ENCODE data around the gene NXPH1.

The NXPH1 gene

DNA sequence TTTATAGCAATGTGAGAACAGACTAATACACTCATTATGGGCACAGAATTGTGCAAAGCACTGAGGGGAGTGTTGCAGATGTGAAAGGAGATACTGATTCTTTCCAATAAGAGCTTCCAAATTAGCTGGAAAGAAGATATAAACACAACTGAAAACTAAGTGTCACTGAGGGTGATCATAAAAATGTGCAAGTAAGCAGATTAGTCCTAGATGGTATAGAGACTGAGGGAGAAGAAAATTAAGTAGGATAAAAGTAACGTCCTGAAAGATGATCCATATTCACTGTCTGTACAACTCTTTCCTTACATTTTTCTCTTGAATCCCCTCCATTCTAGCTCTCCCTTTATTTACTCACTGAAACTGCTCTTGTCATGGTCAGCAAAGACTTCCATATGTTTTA lies 11.2 kb upstream of the NXPH1 start:
- H3K4me3 ChIP-seq (ENCODE audit: low read depth, low read length), result no peak overlapping the region
- TF ChIP-seq, protein P1, sequence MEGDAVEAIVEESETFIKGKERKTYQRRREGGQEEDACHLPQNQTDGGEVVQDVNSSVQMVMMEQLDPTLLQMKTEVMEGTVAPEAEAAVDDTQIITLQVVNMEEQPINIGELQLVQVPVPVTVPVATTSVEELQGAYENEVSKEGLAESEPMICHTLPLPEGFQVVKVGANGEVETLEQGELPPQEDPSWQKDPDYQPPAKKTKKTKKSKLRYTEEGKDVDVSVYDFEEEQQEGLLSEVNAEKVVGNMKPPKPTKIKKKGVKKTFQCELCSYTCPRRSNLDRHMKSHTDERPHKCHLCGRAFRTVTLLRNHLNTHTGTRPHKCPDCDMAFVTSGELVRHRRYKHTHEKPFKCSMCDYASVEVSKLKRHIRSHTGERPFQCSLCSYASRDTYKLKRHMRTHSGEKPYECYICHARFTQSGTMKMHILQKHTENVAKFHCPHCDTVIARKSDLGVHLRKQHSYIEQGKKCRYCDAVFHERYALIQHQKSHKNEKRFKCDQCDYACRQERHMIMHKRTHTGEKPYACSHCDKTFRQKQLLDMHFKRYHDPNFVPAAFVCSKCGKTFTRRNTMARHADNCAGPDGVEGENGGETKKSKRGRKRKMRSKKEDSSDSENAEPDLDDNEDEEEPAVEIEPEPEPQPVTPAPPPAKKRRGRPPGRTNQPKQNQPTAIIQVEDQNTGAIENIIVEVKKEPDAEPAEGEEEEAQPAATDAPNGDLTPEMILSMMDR (IDR thresholded peaks at IDR 0.05; ENCODE audit: low read depth, low read length), result no peak

DNA sequence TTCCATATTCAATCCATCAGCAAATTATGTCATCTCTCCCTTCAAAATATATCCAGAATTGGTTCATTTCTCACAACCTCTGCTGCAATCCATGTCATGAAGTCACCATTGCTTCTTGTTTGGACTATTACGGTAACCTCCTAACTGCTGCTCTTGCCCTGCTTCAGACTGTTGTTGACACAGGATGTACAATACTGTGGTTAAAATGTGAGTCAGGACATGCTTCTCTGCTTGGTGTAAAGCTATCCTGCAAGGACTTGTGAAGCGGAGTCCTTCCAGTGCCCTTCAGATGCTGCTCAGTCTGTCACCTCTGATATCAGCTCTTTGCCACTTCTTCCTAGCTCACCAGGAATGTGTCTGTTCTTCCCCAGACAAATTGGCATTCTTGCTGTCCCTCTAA lies 10.4 kb upstream of the NXPH1 start:
- TF ChIP-seq, protein P1 (IDR thresholded peaks at IDR 0.05; ENCODE audit: low read depth, low read length), result no peak
- H3K4me3 ChIP-seq (ENCODE audit: low read depth, low read length), result no peak overlapping the region

DNA sequence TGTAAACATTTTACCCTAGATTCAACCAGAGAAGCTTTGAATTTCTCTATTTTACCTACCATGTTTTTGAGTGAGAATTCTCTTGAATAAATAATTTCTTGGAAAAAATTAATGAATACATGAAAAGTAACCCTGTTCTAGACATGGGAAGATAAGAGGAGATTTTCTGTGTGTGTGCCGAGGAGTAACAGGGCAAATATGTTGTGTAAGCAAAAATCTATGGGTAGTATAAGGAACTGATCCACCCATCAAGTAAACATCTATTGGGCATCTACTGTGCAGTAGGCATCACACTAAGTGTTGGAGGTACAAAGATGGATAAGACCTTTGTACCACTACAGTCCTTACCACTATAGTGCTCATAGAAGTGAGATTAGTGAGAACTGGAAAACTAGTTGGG lies 8.2 kb upstream of the NXPH1 start:
- TF ChIP-seq, protein P1 (IDR thresholded peaks at IDR 0.05; ENCODE audit: low read depth, low read length), result no peak
- no peak overlapping the region for H3K4me3 ChIP-seq (ENCODE audit: low read depth, low read length)

DNA sequence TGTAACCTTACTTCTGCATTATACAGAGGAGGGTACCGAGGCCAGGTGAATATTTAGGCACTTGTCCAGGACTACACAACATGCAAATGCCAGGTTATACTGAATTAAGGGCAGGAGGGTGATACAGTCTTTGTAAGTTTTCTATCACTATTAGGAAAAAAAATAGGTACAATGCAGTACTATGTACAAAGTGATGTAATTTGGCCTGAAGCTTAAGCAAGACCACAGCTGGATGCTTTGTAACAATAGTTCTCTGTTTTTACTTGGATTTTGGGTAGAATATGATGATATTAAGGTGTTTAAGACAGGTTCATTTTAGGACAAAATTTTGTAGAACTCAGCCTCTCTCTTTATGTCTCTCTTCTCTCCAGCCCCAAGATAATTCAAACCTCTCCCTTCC lies 2.8 kb upstream of the NXPH1 start:
- H3K4me3 ChIP-seq (ENCODE audit: low read depth, low read length), result no peak overlapping the region

DNA sequence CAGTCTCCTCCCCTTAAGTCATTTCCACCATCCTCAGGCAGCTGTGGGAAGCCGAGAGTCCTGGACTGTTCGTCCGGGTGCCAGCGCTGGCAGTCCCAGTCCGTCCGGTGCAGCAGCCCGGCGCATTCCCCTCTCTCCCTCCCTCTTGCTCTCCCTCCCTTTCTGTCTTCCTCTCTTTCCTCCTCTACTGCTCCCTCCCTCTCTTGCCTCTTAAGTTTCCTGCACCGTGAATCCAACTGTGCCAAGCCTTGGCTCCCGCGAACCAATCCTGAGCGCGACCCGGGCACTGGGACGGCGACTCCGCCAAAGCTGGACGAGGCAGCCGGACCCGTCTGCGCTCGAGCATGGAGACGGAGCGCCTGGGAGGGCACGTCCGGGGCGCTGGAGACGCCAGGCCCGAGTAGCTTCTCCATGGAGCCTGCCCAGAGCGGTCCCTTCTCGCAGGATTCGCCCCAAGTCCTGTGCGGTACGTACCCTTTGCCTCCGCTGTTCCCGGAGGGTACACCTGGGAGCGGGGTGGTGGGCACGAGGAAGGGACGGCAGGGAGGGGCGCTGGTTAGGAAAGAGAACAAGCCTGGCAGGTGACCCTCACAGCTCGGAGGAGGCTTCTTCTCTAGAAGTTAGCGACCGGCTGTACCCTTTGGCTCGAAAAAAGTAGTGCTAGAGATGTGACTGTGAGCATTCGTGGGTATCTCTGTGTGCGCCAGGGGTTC lies 1.0 kb downstream of the NXPH1 start:
- TF ChIP-seq, protein P1 (IDR thresholded peaks at IDR 0.05; ENCODE audit: low read depth, low read length), result no peak
- H3K4me3 ChIP-seq (ENCODE audit: low read depth, low read length), result no peak overlapping the region

More for the DNA sequence above, 2.8 kb upstream of the NXPH1 start:
- TF ChIP-seq, protein P1 (IDR thresholded peaks at IDR 0.05; ENCODE audit: low read depth, low read length), result no peak

DNA sequence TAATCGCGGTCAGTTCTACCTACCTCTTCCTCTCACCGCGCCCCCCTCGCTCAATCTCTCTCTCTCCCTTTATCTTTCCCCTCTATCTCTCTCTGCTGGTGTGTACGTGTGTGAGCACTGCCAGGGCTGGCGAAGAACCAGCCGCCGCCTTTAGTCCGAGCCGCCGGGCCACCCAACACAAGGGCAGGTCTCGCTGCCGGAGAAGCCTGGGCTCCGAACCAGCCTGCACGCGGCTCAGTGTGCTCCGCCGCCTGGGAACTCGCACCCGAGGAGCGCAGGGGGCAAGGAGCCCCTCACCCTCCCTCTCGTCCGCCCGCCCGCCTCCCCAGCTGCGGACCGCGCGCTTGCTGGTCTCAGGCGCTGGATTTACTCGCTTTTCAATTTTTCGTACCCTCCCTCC lies 1.7 kb downstream of the NXPH1 start:
- TF ChIP-seq, protein P1 (IDR thresholded peaks at IDR 0.05; ENCODE audit: low read depth, low read length), result no peak
- H3K4me3 ChIP-seq (ENCODE audit: low read depth, low read length), result no peak overlapping the region

DNA sequence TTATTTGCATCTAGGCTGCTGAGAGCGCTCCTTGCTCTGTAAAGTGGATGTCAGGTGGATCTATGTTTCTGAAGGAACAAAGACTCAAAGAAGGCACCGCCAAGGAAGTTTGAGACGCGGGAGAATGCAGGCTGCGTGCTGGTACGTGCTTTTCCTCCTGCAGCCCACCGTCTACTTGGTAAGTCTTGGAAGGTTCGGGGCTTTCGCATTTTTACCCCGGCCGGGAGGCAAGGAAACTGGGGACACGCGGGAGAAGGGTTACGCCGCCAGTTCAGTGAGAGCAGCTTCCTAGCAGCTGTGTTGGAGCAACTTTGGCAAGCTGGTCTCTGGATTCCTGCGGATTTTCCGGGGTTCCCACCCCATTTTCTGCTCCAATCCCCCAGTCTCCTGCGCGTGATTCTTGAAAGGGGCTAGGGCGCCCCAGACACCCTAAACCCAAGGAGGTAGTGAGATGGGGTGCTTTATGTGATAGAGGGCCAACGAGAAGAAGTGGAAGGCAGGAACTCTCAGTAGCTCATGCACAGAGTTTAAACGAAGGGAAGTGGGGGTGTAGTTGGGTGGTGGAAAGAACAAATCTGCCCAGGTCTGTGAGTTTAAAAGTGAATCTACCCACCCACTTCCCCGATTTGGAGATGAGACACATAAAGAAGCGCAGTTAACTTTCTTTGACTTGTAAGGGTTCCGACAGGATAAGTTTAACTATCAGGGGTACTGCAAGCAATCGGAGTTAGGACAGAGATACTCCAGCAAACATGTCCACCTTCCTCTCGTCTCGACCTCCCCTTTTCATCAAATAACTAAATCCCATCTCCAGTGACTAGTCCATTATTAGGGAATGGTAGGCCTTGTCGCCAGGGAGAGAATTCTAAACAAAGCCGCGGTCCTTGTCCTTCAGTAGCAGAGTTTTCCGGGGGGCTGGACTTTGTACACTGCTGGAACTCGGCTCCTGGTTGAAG lies 2.5 kb downstream of the NXPH1 start:
- H3K4me3 ChIP-seq (ENCODE audit: low read depth, low read length), result no peak overlapping the region

More for the DNA sequence above, 2.5 kb downstream of the NXPH1 start:
- TF ChIP-seq, protein P1 (IDR thresholded peaks at IDR 0.05; ENCODE audit: low read depth, low read length), result no peak
